Fibroblast of the conjunctiva (primary cell): Measurements from ENCODE around the gene FRMPD4.
"Not testable (repeated sequence)": the region's sequence is repeated elsewhere in the genome, so short reads cannot be mapped to it uniquely, and the experiment has no call there.

Experiments
- DNase-seq: peaks from one replicate; pipeline ENCODE4 v3.0.0-alpha.2; 2010; ENCODE audit warnings: low read depth

Gene FRMPD4

DNA sequence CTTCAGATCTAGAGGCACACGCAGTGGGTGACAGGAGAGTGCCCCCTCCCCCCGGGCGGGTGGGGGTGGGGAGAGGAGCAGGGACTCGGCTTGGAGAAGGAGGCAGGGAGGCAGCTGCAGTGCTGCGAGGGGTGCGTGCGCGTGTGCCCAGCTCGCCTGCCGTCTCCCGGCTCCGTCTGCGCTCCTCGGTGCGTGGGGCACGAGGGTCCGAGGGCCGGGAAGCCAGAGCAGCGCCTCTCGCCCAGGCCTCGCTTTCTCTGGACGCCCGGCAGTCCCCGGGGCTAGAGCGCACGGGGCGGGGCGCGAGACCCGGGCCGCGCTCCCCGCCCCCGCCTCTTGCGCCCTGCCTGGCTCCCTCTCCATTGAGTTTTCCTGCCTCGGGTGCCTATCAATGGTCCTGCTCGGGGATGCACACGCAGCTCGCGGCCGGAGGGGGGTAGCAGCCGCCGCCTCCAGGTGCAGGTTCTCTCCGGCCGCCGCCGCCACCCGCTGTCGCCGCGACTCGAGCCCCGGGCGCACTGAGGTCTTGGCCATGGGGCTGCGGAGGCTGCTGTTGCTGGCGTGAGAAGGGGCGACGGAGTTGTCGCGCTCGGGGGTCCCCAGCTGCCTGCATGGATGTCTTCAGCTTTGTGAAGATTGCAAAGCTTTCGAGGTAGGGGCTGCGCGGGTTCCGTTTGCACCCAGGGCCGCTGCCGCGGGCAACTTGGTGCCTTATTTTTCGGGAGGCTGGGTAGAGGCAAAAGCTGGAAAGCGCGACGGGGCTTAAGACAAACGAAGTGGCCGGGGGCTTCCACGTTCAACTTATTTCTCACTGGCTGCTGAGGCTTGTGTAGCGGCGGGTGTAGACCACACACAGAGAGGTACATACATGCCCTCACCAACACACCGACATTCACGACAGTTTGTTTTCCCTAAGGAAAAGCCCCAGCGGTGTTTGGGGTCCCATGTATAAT lies at the start of gene FRMPD4:
Gene FRMPD4, plus strand, starts transcription at position 113 of the 953 bp plus-strand sequence. Its CDS starts 499 bp downstream, at position 612.
- DNase-seq, result no peak

DNA sequence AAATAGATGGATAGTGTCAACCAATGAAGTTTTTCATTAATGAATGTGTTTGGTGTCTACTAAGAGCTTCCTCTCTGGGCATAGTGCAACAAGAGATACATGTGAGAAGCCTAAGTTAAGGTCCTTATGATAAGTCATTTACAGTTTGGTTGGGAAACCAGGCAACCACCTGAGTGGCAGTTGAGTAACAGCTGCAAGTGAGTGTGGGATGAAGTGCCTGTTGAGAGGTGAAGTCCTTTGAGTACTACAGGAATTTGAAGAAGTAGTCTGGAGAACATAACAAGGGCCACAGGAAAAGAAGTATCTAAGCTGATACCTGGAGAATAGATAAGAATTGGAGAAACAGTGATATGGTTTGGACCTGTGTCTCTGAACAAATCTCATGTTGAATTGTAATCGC lies 48.5 kb upstream of the FRMPD4 start:
- DNase-seq, result no peak

DNA sequence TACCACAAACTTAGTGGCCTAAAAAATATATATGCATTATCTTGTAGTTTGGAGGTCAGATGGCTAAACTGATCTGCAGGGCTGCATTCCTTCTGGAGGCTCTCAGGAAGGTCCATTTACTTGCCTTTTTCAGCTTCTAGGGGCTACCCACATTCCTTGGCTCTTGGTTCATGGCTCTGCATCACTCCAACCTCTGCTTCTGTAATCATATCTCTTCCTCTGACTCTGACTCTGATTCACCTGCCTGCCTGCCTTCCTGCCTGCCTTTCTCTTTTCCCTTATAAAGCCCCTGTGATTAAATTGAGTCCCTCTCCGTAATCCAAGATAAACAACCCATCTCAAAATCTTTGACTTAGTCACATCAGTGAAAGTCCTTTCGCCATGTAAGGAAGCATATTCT lies 25.0 kb upstream of the FRMPD4 start:
- DNase-seq, result no peak

DNA sequence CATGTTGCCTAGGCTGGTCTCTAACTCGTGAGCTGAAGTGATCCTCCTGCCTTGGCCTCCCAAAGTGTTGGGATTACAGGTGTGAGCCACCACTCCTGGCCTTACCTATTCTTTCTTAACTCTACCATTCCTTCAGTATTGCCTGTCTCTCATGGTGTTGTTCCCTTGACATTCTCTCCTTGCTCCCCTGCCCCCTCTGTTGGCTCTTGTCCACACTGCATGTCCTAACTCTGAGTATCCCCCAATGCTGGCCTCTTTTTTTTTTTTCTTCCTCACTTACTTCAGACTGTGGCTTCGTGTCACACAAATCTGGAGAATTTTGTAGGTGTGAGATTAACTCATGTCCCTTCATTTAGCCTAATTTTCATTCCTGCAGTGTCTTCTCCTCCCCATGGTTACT lies 22.9 kb upstream of the FRMPD4 start:
- DNase-seq, result no peak

DNA sequence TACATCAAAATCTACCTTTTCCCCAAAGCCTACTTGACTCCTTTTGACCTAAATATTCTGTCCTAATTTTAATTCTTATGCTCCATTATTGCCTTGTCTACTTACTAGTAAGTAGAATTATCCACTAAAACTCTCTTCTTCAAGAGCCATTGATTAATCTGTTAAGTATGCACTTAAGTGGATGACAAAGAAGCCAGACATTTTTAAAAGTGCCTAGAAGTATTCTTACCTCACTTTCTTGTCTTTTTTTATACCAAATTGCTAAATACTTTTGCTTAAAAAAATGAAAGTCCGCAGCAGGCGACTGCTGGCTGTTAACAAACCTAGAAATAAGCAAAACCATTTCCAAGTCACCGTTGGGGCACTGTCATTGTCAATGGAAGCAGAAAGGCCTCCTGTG lies 20.1 kb upstream of the FRMPD4 start:
- DNase-seq, result no peak

DNA sequence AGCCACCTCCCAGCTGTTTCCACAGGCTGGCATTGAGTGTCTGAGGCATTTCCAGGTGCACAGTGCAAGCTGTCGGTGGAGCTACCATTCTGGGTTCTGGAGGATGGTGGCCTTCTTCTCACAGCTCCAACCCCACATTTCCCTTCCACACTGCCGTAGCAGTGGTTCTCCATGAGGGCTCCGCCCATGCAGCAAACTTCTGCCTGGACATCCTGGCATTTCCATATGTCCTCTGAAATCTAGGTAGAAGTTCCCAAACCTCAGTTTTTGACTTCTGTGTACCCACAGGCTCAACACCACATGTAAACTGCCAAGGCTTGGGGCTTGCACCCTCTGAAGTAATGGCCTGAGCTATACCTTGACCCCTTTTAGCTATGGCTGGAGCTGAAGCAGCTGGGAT lies 10.3 kb upstream of the FRMPD4 start:
- DNase-seq, result no peak

DNA sequence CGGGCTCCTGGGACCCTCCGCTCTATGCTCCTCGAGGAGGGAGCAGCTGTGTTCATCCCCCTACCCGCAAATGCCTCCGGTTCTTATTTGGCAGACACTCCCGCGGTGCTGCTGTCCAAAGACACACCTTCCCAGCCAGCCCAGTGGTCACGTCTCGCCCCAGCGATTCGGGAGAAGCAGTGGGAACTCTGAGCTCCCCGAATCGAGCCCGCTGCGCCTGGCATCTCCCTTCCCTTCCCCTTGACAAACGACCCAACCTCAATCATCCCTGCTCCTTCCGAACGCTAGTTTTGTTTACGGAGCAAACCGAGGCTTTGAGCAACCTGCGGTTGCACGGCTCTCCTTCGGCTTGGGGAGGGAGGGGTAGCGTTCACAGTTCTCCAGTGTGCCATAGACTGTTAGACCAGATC lies 317 bp upstream of the FRMPD4 start:
- DNase-seq, result no peak

DNA sequence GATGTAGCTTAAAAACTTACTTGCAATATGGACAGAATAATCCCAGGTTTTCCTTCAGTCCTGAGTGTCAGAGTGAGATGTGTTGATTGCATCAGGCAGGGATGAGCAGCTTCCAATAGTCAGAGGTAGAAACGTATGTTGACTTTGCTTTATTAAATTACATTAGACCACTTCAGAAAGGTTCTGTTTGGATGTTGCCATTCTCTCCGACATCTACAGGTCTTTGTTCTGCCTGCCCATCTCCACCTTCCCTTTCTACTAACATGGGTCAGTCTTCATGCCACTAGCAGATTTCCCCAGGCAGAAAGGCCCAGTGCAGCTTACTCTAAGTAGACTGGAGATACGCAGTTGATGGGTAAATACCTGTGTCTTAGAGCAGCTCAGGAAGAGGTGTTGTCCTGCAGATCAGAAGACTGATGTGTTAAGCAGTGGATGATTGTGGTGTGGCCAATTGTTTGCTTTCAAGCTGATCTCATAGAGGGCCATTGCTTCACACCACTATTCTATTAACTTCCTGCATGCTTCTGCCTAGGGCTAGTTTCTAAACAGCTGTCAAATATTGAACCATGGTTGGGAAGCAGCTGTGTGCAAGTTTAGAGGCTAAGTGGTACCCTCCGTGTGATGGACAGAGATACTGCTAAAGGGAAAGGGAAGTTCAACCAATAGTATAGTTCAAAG lies 1.8 kb downstream of the FRMPD4 start:
- no peak for DNase-seq

DNA sequence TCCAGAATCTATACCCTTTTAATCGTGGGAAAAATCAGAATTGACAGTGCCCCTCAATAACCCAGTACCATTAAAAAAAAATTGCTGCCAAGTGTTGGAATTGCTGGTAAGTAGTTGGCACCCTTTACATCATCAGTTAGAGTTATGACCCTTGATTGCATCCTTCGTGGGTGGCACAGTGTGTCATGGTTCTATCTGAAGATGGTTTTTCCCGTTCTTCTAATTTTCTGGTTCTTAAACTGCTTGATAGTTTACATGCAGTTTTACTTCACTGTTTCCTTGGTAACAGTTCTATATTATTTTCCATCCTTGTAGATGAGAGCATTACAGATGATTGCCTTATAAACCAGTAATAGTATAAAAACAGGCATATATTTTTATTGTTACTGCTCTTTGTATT lies 3.2 kb downstream of the FRMPD4 start:
- no peak for DNase-seq

DNA sequence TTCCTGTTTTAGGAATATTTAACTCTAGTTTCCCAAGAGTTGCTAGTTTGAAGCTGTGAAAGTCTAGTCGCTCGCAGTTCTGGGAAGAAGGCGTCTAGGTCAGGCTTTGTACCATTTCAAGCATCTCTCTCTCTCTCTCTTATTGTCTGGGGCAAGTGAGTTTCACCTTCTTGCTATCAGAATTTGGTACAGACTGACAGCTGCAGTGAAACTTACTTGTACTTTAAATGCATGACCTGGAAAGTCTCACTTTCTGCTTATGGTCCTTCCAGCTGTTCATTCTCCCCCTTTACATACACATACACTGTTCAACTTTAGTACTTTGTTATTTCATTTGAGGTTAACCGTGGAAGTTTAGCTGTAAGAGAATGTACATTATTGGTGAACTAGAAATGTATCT lies 4.4 kb downstream of the FRMPD4 start:
- no peak for DNase-seq

DNA sequence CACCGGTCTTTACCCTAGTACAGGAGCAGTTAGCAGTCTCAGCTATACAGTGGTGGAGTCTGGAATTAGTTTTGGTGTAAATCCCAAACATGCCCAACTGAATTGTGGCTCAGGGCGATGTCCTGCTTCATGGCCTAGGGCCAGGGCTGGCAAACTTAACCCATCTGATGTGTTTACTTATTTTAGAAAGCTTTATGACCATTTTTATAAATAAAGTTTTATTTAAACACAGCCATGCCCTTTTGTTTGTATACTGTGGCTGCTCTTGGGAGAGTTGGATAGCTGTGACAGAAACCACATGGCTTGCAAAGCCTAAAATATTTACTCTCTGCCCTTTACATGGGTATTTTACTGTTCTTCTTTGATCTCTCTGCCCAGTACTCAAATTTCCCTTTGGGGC lies 7.1 kb downstream of the FRMPD4 start:
- no peak for DNase-seq

DNA sequence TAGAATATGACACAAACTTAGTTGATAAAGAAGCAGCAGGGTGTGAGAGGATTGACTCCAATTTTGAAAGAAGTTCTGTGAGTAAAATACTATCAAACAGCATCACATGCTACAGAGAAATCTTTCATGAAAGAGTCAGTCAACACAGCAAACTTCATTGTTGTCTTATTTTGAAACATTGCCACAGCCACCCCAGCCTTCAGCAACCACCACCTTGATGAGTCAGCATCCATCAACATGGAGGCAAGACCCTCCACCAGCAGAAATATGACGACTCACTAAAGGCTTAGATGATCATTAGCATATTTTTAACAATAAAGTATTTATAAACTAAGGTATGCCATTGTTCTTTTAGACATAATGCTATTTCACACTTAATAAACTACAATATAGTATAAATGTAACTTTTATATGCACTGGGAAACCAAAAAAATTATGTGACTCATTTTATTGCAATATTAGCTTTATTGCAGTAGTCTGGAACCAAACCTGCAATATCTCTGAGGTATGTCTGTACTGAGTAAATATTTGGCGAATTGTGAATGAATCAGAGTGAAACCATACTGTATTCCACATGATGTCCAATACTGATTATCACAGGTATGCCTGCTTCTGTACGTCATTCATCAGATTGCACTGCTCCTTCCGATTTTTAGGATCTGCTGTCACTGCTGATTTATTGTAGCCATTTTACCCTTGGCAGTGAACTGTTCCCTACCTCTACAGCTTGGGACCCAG lies 11.6 kb downstream of the FRMPD4 start:
- no peak for DNase-seq

DNA sequence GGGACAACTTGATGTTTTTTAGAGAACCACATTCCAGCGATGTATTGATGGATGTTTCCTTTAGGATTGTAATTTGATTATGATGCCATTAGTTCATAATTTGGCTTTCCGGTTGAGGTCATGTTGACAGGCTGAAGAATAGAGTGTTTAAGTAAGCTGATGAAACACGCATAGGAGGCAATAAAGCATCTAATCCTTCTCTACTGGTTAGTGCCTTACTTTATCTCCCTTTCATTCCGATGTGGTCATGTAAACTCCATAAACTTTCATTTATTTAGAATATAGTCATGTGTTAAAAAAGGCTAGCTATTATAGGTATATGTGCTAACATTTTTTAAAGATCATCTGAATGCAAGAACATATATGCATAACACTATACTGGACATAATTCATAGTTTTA lies 15.0 kb downstream of the FRMPD4 start:
- no peak for DNase-seq

DNA sequence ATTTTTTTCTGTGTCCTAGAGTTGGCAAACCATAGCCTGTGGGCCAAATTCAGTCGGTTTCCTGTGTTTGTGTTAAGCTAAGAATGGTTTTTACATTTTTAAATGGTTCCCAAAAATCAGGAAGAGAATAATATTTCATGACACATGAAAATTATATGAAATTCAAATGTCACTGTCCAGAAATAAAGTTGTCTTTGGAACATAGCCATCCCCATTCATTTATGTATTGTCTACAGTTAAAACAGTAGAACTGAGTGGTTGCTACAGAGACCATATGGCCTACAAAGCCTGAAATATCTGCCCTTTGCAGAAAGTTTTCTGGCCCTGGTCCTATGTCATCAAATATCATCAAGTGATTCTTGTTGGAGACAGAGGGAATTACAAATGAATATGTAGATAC lies 15.5 kb downstream of the FRMPD4 start:
- no peak for DNase-seq

DNA sequence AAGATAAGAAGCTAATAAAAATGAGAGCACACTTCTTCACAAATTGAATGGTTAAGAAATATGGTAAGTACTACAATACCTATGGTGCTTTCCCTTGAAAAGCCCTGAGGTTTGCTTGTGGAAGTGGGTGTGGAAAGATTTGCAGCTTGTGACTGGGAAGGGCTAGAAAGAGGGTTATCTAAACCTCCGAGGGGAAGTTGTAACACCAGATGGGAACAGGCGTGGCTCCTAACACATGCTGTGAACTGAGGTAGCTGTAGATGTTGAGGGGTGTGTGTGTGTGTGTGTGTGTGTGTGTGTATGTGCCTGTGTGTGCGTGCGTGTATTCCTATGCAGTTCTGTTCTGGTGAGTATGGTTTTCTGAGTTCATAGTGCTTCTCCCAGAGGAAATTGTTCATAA lies 21.5 kb downstream of the FRMPD4 start:
- no peak for DNase-seq

DNA sequence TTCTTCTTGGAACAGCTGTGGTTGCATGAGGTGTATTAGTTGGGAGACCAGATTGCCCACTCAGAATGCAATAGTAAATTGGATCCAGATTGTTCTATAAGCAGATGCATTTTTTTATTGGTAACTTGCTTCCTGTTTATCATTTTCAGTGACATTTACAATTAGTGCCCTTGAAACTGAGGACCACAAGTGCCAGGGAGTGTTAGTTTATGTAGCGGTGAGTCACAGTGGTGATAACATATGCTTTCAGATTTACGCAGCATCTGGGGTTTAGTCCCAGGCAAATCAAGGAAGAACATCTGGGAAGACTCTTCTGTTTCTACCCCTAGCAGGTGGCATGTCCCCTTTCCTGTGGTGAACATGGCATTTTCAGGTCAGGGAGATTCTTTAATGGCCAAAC lies 24.1 kb downstream of the FRMPD4 start:
- no peak for DNase-seq

DNA sequence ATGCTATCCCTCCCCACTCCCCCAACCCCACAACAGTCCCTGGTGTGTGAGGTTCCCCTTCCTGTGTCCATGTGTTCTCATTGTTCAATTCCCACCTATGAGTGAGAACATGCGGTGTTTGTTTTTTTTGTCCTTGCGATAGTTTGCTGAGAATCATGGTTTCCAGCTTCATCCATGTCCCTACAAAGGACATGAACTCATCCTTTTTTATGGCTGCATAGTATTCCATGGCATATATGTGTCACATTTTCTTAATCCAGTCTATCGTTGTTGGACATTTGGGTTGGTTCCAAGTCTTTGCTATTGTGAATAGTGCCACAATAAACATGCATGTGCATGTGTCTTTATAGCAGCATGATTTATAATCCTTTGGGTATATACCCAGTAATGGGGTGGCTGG lies 25.9 kb downstream of the FRMPD4 start:
- DNase-seq, result not testable (repeated sequence)

DNA sequence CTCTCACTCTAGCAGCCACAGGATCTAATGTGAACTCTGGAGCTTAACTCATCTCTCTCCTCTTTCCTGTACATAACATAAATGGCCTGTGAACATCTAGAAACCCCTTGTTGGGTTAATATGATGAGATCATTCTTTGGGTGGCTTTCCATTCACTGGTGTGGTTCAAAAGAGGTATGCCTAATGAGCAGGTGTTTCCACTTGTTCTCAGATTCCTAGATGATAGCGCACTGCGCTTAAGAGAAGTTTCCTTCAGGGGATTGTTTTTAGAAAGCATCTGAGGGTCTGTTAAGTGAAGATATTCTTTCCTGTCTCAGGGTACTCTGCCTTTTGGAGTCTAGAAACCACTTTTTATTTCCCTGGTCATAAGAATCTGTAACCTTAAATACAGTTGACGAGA lies 32.5 kb downstream of the FRMPD4 start:
- DNase-seq, result no peak

DNA sequence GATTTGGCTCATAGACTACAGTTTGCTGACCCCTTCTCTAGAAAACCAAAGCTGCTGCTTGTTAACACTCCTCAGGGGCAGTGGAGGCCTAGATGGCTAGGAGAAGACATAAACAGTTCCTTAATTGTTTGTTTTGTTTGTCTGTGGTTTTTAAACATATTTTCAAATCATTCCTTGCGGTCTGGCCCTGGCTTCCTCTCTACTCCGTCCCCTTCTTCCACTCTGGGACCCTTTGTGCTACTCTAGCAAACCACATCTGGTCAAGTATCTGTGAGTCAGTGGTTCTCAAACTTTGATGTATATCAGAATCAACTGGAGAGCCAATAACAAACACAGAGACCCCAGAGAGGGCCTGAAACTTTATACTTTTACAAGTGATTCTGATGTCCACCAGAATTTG lies 36.1 kb downstream of the FRMPD4 start:
- no peak for DNase-seq

DNA sequence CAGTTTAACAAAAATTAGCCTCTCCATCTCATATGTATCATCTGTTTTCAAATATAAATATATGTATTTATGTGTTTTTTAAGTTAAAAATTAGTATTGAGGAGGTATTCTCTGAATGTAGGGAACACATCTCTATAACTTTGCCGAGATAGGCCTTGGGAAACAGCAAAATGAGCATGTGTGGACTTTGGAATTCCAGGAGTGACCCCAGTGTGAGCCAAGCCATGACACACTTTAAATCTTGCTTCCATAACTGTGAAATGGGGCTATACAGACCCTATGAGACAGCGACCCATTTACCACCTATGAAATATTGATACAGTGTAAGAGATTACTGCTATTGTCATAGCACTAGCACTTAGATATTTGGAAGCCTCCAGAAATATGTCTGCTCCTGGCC lies 58.8 kb downstream of the FRMPD4 start:
- DNase-seq, result no peak

DNA sequence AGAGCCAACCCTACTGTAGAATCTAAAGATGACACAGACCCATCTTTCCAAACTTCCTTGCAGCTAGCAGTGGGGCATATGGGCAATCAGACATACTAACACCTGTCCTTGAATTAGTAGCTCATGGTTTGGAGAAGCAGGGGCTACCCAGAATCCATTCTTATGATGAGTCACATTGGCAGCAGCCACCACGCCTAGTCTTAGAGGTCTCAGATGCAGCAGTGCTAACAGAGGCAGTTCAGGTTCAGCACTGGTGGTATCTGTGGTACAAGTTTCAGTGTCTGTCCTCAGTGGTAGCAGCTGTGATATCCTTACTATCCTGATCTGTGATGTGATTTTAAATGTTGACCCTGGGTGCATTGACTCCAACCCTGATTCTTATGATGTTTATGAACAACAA lies 68.1 kb downstream of the FRMPD4 start:
- DNase-seq, result no peak

DNA sequence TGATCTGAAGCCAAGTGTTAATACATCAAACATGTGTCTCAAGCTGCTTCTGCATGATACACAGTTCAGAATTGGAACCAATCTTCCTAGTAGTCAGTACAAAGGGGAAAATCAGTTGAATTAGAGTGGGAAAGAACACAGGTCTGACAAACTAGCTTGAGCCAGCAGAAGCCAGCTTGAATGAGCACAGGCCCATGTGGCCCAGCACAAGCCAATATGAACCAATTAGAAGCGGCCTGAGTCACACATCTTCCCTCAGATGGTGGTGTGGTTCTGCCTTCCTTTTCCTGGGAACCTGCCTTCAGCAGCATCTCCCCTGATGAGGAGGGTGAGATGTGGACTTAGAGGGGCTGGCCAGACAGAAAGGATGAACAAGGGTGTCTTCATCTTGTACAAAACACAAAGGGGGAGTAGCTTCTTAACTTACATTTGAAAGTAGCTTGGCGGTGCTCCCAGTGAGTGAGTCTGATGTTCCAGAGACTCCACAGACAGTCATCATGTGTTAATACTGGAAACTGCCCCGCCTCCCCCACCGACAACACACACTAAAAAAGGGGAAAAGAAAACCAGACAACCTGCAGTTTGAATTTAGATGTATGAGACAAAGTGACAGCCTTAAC lies 72.0 kb downstream of the FRMPD4 start:
- peak; percentile 33 for DNase-seq
